Body of pancreas (tissue), 4 donors: ENCODE results near the gene NEUROD6.

ENCODE experiments used
- CTCF ChIP-seq, 7 experiments: fragments of 450-650 bp in 4 of 7; fragments of 200-600 bp in 3 of 7; sonication (generic) in 3 of 7; IDR thresholded peaks; one replicate each; pipeline ENCODE4 v1.5.1; 2016 to 2019; ENCODE audit warnings: antibody characterized with exemption in 7 of 7
- POLR2A ChIP-seq, 3 donors: fragments of 450-650 bp; IDR thresholded peaks; one replicate each; pipeline ENCODE4 v1.6.1; 2016; ENCODE audit warnings: antibody characterized with exemption in 3 of 3, mild to moderate bottlenecking in 2 of 3

GRCh38 chr7:31318313-31318712 lies 22.2 kb downstream of the NEUROD6 start:
- TF ChIP-seq CTCF (IDR thresholded peaks at IDR 0.05): no peak
- no peak for TF ChIP-seq POLR2A (IDR thresholded peaks at IDR 0.05)
